Measurements from ENCODE around the gene SSBP2. TPM values are rescaled to one million over a fixed set of nuclear protein-coding genes. Genes with fewer than 3 reads are reported as not detected.

The SSBP2 gene
- total and polyA plus RNA-seq, 2 donors from 2014 or later, result 17.0 to 57.1 TPM

DNA sequence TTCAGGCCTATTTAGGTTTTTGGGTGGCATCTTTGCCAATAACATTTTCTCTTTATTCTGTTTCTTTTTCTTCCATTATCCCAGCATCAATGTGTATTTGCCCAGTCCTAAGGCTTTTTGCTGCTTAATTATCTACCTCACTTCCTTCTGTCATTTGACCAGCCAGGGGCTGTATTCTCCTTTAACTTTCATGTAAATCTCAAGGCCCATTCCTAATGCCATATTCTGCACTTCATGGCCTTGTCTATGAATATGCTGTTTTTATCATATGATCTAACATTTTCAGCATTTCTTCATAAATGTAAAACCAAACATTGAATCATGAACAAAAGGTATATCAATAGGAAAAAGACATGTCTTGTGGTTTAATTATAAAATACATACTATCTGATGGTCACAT, 108.7 kb downstream of the SSBP2 start:
- Histone ChIP-seq H3K4me3 (ENCODE audit: low read length in 3 of 3) (no peak overlapping the region), H3K4me1 (ENCODE audit: control insufficient read depth in 2 of 3, insufficient read depth in 2 of 3, low read depth in 1 of 3, low read length in 3 of 3) (no peaks in the 10 kb centered on the region), H3K36me3 (ENCODE audit: control insufficient read depth in 2 of 3, insufficient read depth in 3 of 3, low read length in 3 of 3) (no peaks in the 10 kb centered on the region), H3K27me3 (ENCODE audit: control insufficient read depth, insufficient read depth, low read length) (no peaks in the 10 kb centered on the region), H3K27ac (ENCODE audit: low read depth in 2 of 2, low read length in 2 of 2) (no peak overlapping the region), H3K9ac (ENCODE audit: low read length in 3 of 3) (no peak overlapping the region), H3K9me3 (ENCODE audit: control insufficient read depth in 2 of 3, insufficient read depth in 1 of 3, low read length in 3 of 3) (no peaks in the 10 kb centered on the region)
- no peak for DNase-seq
- TF ChIP-seq, protein P1, sequence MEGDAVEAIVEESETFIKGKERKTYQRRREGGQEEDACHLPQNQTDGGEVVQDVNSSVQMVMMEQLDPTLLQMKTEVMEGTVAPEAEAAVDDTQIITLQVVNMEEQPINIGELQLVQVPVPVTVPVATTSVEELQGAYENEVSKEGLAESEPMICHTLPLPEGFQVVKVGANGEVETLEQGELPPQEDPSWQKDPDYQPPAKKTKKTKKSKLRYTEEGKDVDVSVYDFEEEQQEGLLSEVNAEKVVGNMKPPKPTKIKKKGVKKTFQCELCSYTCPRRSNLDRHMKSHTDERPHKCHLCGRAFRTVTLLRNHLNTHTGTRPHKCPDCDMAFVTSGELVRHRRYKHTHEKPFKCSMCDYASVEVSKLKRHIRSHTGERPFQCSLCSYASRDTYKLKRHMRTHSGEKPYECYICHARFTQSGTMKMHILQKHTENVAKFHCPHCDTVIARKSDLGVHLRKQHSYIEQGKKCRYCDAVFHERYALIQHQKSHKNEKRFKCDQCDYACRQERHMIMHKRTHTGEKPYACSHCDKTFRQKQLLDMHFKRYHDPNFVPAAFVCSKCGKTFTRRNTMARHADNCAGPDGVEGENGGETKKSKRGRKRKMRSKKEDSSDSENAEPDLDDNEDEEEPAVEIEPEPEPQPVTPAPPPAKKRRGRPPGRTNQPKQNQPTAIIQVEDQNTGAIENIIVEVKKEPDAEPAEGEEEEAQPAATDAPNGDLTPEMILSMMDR (IDR thresholded peaks at IDR 0.05; ENCODE audit: borderline replicate concordance, extremely low read depth, insufficient read depth), result no peak
- FAIRE-seq, result no peak
- intact Hi-C loops (cut with DNase I), result no loop called here

DNA sequence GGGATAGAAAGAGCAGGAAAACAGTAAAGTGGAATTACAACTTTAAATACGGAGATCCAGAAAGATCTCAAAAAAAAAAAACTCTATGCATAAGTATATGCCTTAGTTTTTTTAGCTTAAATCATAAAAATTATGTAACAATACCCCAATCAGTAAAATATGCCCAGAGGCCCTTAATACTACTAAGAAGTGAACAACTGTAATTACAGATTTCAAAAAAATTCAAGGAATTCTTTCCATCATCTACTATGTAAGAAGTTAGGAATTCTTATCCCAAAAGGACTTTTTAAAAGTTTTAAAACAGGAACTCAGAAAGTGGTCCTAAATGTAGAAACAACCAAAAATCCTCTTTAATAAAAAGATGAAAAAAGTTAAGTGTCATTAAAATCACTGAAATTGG, 111.3 kb downstream of the SSBP2 start:
- Histone ChIP-seq H3K27me3 (ENCODE audit: control insufficient read depth, insufficient read depth, low read length) (no peaks in the 10 kb centered on the region), H3K9ac (ENCODE audit: low read length in 3 of 3) (no peak overlapping the region), H3K27ac (ENCODE audit: low read depth in 2 of 2, low read length in 2 of 2) (no peak overlapping the region), H3K4me3 (ENCODE audit: low read length in 3 of 3) (no peak overlapping the region), H3K4me1 (ENCODE audit: control insufficient read depth in 2 of 3, insufficient read depth in 2 of 3, low read depth in 1 of 3, low read length in 3 of 3) (no peaks in the 10 kb centered on the region), H3K36me3 (ENCODE audit: control insufficient read depth in 2 of 3, insufficient read depth in 3 of 3, low read length in 3 of 3) (no peaks in the 10 kb centered on the region), H3K9me3 (ENCODE audit: control insufficient read depth in 2 of 3, insufficient read depth in 1 of 3, low read length in 3 of 3) (no peaks in the 10 kb centered on the region)
- FAIRE-seq (peak; percentile 3), DNase-seq (no peak)
- intact Hi-C loops (cut with DNase I), result no loop called here
- TF ChIP-seq, protein P1 (IDR thresholded peaks at IDR 0.05; ENCODE audit: borderline replicate concordance, extremely low read depth, insufficient read depth), result no peak

DNA sequence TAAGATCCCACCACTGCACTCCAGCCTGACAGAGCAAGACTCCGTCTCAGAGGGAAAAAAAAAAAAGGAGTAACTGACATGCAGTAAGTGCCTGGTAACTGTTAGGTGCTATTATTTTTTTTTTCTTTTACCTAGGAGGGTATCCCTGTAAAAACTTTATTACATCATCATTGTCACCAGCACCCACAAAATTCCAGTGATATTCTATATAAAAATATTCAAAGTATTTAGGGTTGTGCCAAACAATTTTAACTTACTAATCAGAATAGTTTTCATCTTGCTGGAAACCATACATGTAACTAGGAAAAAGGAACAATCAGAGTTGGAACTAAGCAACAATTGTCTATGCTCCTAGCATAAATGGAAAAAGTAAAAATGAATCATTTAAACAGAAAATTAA, 112.4 kb downstream of the SSBP2 start:
- FAIRE-seq, result no peak
- intact Hi-C loops (cut with DNase I), result no loop called here
- no peaks in the 10 kb centered on the region for H3K27me3 ChIP-seq (ENCODE audit: control insufficient read depth, insufficient read depth, low read length)
- no peak overlapping the region for H3K27ac ChIP-seq (ENCODE audit: low read depth in 2 of 2, low read length in 2 of 2)
- TF ChIP-seq, protein P1 (IDR thresholded peaks at IDR 0.05; ENCODE audit: borderline replicate concordance, extremely low read depth, insufficient read depth), result no peak
- no peaks in the 10 kb centered on the region for H3K4me1 ChIP-seq (ENCODE audit: control insufficient read depth in 2 of 3, insufficient read depth in 2 of 3, low read depth in 1 of 3, low read length in 3 of 3)
- no peak overlapping the region for H3K9ac ChIP-seq (ENCODE audit: low read length in 3 of 3)
- no peak for DNase-seq
- no peaks in the 10 kb centered on the region for H3K36me3 ChIP-seq (ENCODE audit: control insufficient read depth in 2 of 3, insufficient read depth in 3 of 3, low read length in 3 of 3)
- H3K9me3 ChIP-seq (ENCODE audit: control insufficient read depth in 2 of 3, insufficient read depth in 1 of 3, low read length in 3 of 3), result no peaks in the 10 kb centered on the region
- no peak overlapping the region for H3K4me3 ChIP-seq (ENCODE audit: low read length in 3 of 3)

DNA sequence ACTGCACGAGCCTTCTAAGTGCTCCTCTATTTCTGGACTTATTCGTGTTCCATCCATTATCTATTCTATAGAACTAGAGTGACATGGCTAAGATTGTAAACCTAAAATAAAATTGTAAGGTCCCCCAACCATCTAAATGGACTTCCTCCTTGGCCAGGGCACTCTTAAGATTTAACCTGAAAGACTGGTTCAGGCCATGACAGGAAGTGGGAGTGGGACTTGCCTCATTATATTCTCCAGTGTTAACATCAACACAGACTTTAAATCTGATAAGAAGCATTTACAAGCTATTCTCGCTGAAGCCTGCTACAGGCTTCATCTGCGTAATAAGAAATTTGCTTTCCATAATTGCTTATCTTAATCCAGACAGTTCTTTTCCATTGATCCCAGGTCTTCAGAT, 117.0 kb downstream of the SSBP2 start:
- no peaks in the 10 kb centered on the region for H3K27me3 ChIP-seq (ENCODE audit: control insufficient read depth, insufficient read depth, low read length)
- no peak overlapping the region for H3K4me3 ChIP-seq (ENCODE audit: low read length in 3 of 3)
- no peaks in the 10 kb centered on the region for H3K9me3 ChIP-seq (ENCODE audit: control insufficient read depth in 2 of 3, insufficient read depth in 1 of 3, low read length in 3 of 3)
- H3K4me1 ChIP-seq (ENCODE audit: control insufficient read depth in 2 of 3, insufficient read depth in 2 of 3, low read depth in 1 of 3, low read length in 3 of 3), result no peaks in the 10 kb centered on the region
- no peak for FAIRE-seq
- DNase-seq, result peak in 1 of 5 donors; percentile 9
- no peak overlapping the region for H3K27ac ChIP-seq (ENCODE audit: low read depth in 2 of 2, low read length in 2 of 2)
- TF ChIP-seq, protein P1 (IDR thresholded peaks at IDR 0.05; ENCODE audit: borderline replicate concordance, extremely low read depth, insufficient read depth), result no peak
- H3K36me3 ChIP-seq (ENCODE audit: control insufficient read depth in 2 of 3, insufficient read depth in 3 of 3, low read length in 3 of 3), result no peaks in the 10 kb centered on the region
- intact Hi-C loops (cut with DNase I), result no loop called here
- H3K9ac ChIP-seq (ENCODE audit: low read length in 3 of 3), result no peak overlapping the region
